PC-3 (cell line): ENCODE measurements around the gene PXDC1. TPM values are rescaled to one million over a fixed set of nuclear protein-coding genes. Genes with fewer than 3 reads are reported as not detected.
A peak's percentile ranks its signal among the peaks of the same experiment; 100 is the strongest.

Experiments
- ATAC-seq: fragments of 200-7000 bp; cut with Tn5 transposase; 2 replicates; pipeline ENCODE4 v1.9.1; 2020; ENCODE audit warnings: mild to moderate bottlenecking, moderate library complexity
- BruUV-seq: library from RNA; stranded (reverse); fragments of 400-500 nt; replicated peaks from 2 replicates; lab custom pipeline; 2021; lab: Mats Ljungman, UMichigan
- CTCF ChIA-PET: fragments of 300-600 bp; sonication (Branson Sonifier 250); formaldehyde crosslinking; loops from one replicate; lab custom pipeline; 2022; ENCODE audit warnings: antibody characterized with exemption; lab: Charles Lee
- POLR2A ChIA-PET: fragments of 300-600 bp; sonication (Branson Sonifier 250); formaldehyde crosslinking; loops from one replicate; lab custom pipeline; 2022; ENCODE audit warnings: antibody characterized with exemption; ENCODE audit not compliant: unreplicated experiment; lab: Charles Lee
- DNase-seq: peaks from one replicate; pipeline ENCODE4 v3.0.0-alpha.2; 2015
- H2AFZ ChIP-seq: fragments of 300-600 bp; sonication (generic); 2 replicates; pipeline ENCODE4 v1.6.0; 2016; ENCODE audit warnings: antibody characterized with exemption, low read length
- H3F3A ChIP-seq: fragments of 300-600 bp; sonication (generic); one replicate; pipeline ENCODE4 v1.6.0; 2017; ENCODE audit warnings: antibody characterized with exemption, low read length, control low read depth, mild to moderate bottlenecking; ENCODE audit not compliant: unreplicated experiment
- H3K27ac ChIP-seq: fragments of 300-600 bp; sonication (generic); 2 replicates; pipeline ENCODE4 v1.5.1; 2016; ENCODE audit warnings: mild to moderate bottlenecking, low read length
- H3K27me3 ChIP-seq: fragments of 300-600 bp; sonication (generic); 2 replicates; pipeline ENCODE4 v1.6.1; 2016; ENCODE audit warnings: low read length, mixed read lengths
- H3K36me3 ChIP-seq: fragments of 300-600 bp; sonication (generic); 2 replicates; pipeline ENCODE4 v1.6.1; 2016; ENCODE audit warnings: low read depth, mixed run types, low read length, mixed read lengths
- H3K4me1 ChIP-seq: fragments of 300-600 bp; sonication (generic); 2 replicates; pipeline ENCODE4 v1.5.1; 2016; ENCODE audit warnings: low read length; ENCODE audit not compliant: insufficient read depth
- H3K4me2 ChIP-seq: fragments of 300-600 bp; sonication (generic); 2 replicates; pipeline ENCODE4 v1.6.0; 2016; ENCODE audit warnings: low read length
- H3K4me3 ChIP-seq: fragments of 300-600 bp; sonication (generic); 2 replicates; pipeline ENCODE4 v1.5.1; 2016; ENCODE audit warnings: mild to moderate bottlenecking, low read length, mixed read lengths
- H3K79me2 ChIP-seq: fragments of 300-600 bp; sonication (generic); 2 replicates; pipeline ENCODE4 v1.6.1; 2017; ENCODE audit warnings: low read length, mixed read lengths
- H3K9ac ChIP-seq: fragments of 300-600 bp; sonication (generic); 2 replicates; pipeline ENCODE4 v1.6.0; 2016; ENCODE audit warnings: mild to moderate bottlenecking, low read length
- H3K9me2 ChIP-seq: fragments of 300-600 bp; sonication (generic); replicated peaks from 2 replicates; pipeline ENCODE4 v1.6.1; 2016; ENCODE audit warnings: mixed run types, low read length, mixed read lengths
- H3K9me3 ChIP-seq: fragments of 300-600 bp; sonication (generic); 2 replicates; pipeline ENCODE4 v1.6.1; 2016; ENCODE audit warnings: low read length, mixed read lengths
- H4K20me1 ChIP-seq: fragments of 300-600 bp; sonication (generic); 2 replicates; pipeline ENCODE4 v1.6.1; 2016; ENCODE audit warnings: low read length, mixed read lengths
- EZH2 ChIP-seq: fragments of 300-600 bp; sonication (generic); IDR thresholded peaks from one replicate; pipeline ENCODE4 v1.6.1; 2017; ENCODE audit warnings: antibody characterized with exemption, mild to moderate bottlenecking, low read length; ENCODE audit not compliant: unreplicated experiment
- EZH2phosphoT487 ChIP-seq: fragments of 300-600 bp; sonication (generic); IDR thresholded peaks from 2 replicates; pipeline ENCODE4 v1.6.1; 2018; ENCODE audit warnings: mild to moderate bottlenecking, antibody characterized with exemption, low read length, borderline replicate concordance
- intact Hi-C: fragments of 100-400 bp; cut with micrococcal nuclease; formaldehyde crosslinking; loops from 2 replicates; pipeline ENCODE4 v1.9.0; 2023
- total RNA-seq: library from RNA; depleted of rRNA; stranded (reverse); fragments of >200 nt; gene quantifications from 2 replicates; pipeline ENCODE4 v1.2.3, GENCODE V29; 2014
- TF ChIP-seq, protein P1 (sequence below): fragments of 300-600 bp; sonication (generic); conservative IDR thresholded peaks from 2 replicates; pipeline ENCODE4 v1.5.1; 2017; ENCODE audit warnings: antibody characterized with exemption, low read depth, mild to moderate bottlenecking, low read length

The PXDC1 gene
- total RNA-seq, 1 experiment from 2014 or later: 46.2 TPM

DNA sequence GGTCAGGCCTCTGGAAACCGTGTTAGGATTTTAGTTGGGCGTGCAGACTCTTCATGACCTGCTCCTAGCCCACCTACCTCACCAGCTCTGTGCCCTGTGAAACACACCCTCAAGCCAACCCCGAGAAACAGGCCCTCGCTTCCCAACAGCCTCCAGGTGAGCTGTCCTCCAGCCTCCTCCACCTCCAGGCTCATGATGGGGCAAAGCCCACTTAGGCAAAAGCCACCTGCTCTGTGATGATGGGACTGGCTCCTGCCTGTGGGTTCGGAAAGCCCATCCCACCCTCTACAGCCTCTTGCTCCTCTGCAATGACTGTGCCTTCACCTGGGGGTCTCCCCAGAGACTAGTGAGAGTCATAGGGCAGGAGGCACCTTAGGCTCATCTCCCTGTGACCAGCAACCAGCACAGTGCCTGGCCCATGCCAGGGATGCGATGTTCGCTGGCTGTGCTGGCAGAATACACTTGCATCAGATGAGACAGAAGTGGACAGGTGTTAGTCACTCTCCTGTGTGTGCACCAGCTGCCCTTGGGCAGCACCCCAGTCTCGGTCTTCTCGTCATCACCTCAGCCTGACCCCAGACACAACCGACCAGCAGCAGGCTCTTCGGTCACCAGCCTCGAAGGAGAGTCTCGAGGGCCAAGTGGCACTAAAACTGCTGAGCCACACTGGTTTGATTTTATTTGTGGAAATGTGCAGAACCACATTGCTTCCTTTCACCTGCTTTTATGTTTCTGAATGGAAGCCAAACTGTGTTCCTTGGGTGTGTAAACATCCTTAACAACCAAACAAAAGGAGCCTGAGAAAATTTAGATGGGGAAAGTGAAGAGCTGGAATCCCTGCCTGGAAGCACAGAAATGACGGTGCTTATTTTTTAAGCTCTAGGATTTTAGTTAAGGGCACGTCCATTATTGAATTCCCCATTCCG is 10.7 kb downstream of the PXDC1 start:
- POLR2A ChIA-PET: no interaction called here
- ATAC-seq (no peak), DNase-seq (no peak)
- no peak for TF ChIP-seq EZH2phosphoT487
- TF ChIP-seq, protein P1, sequence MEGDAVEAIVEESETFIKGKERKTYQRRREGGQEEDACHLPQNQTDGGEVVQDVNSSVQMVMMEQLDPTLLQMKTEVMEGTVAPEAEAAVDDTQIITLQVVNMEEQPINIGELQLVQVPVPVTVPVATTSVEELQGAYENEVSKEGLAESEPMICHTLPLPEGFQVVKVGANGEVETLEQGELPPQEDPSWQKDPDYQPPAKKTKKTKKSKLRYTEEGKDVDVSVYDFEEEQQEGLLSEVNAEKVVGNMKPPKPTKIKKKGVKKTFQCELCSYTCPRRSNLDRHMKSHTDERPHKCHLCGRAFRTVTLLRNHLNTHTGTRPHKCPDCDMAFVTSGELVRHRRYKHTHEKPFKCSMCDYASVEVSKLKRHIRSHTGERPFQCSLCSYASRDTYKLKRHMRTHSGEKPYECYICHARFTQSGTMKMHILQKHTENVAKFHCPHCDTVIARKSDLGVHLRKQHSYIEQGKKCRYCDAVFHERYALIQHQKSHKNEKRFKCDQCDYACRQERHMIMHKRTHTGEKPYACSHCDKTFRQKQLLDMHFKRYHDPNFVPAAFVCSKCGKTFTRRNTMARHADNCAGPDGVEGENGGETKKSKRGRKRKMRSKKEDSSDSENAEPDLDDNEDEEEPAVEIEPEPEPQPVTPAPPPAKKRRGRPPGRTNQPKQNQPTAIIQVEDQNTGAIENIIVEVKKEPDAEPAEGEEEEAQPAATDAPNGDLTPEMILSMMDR: no peak
- no peak for TF ChIP-seq EZH2
- CTCF ChIA-PET: no interaction called here
- H3K27ac ChIP-seq: no peak overlapping the region
- no TSS peak for BruUV-seq
- intact Hi-C loops: loop anchor here (5.0 kb wide), 1 partner anchor 236 kb away; no protein-coding TSS in a partner anchor
- no peak overlapping the region for H2AFZ ChIP-seq
- no peak overlapping the region for H3K9ac ChIP-seq
- no peaks in the 10 kb centered on the region for H3K9me2 ChIP-seq
- no peaks in the 10 kb centered on the region for H3F3A ChIP-seq
- H3K4me2 ChIP-seq: peak overlapping the region; percentile 6; the same call in 1 of the 2 replicates
- H4K20me1 ChIP-seq: peaks cover 17% of the 10 kb centered on the region; the same call in 1 of the 2 replicates
- H3K9me3 ChIP-seq: no peaks in the 10 kb centered on the region
- peaks cover 87% of the 10 kb centered on the region for H3K79me2 ChIP-seq
- no peaks in the 10 kb centered on the region for H3K27me3 ChIP-seq
- peaks cover 27% of the 10 kb centered on the region for H3K4me1 ChIP-seq
- peaks cover 22% of the 10 kb centered on the region for H3K36me3 ChIP-seq
- H3K4me3 ChIP-seq: no peak overlapping the region

DNA sequence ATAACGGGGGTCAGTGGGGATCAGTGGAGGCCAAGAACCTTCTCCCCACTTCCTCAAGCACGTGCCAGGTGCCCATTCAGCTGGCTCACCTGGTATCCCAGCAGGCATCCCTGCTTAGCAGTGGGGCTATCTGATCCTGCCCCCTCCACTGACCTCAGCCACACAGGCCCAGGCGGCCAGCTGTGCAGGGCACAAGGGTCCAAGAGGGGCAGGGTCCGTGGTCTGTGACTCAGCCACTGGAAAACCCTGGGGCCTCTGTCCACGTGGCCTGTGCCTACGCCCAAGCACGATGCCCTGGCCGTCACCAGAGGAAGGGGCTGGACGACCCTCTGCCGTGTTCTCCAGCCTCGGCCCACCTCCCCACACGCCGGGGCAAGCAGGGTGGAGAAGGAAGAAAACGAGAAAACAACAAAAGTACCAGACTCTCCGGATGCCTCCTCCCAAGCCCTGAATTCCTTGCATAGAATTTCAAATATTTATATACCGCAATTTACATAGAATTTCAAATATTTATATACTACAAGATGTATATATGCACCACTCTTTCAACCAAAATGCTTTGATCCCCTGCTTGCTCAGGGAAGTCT is 12.1 kb downstream of the PXDC1 start:
- Histone ChIP-seq H4K20me1 (peaks cover 17% of the 10 kb centered on the region; the same call in 1 of the 2 replicates), H3K4me3 (no peak overlapping the region), H3K36me3 (peaks cover 33% of the 10 kb centered on the region), H2AFZ (no peak overlapping the region), H3K4me2 (no peak overlapping the region), H3K27ac (no peak overlapping the region), H3K4me1 (peaks cover 27% of the 10 kb centered on the region), H3K9me2 (no peaks in the 10 kb centered on the region), H3K9ac (no peak overlapping the region), H3K27me3 (no peaks in the 10 kb centered on the region), H3K9me3 (no peaks in the 10 kb centered on the region), H3F3A (no peaks in the 10 kb centered on the region), H3K79me2 (peaks cover 87% of the 10 kb centered on the region)
- no TSS peak for BruUV-seq
- TF ChIP-seq EZH2phosphoT487 (no peak), EZH2 (no peak)
- TF ChIP-seq, protein P1: no peak
- POLR2A ChIA-PET: no interaction called here
- no peak for ATAC-seq
- CTCF ChIA-PET: no interaction called here
- intact Hi-C loops: no loop called here
- DNase-seq: no peak
